ENCODE measurements around the gene TSG101.
A peak's percentile ranks its signal among the peaks of the same experiment; 100 is the strongest.

The TSG101 gene

GRCh38 chr11:18526521-18527296, at the start of gene TSG101:
Gene TSG101, minus strand, starts transcription at chr11:18526942. Its CDS starts 126 bp downstream, at chr11:18526816.
- no peaks in the 10 kb centered on the region for H3K27me3 Mint-ChIP-seq
- H3K4me1 Mint-ChIP-seq = peaks cover 53% of the 10 kb centered on the region
- peaks cover 12% of the 10 kb centered on the region for H3K36me3 Mint-ChIP-seq
- H3K27ac Mint-ChIP-seq = peak within 1 kb of the TSS; percentile 100
- no peaks in the 10 kb centered on the region for H3K9me3 Mint-ChIP-seq
- H3K4me3 Mint-ChIP-seq = peak within 1 kb of the TSS; percentile 99

GRCh38 chr11:18575361-18575760, 48.6 kb upstream of the TSG101 start:
- Mint-ChIP-seq H3K27me3 (no peaks in the 10 kb centered on the region), H3K4me1 (peaks cover 7% of the 10 kb centered on the region), H3K4me3 (no peak overlapping the region), H3K9me3 (no peaks in the 10 kb centered on the region), H3K27ac (no peak overlapping the region), H3K36me3 (peaks cover 5% of the 10 kb centered on the region)

- Mint-ChIP-seq H3K4me1 (no peaks in the 10 kb centered on the region), H3K27ac (no peak overlapping the region), H3K9me3 (no peaks in the 10 kb centered on the region), H3K36me3 (peaks cover 3% of the 10 kb centered on the region), H3K4me3 (no peak overlapping the region), H3K27me3 (no peaks in the 10 kb centered on the region)
Measured at GRCh38 chr11:18567081-18567480, 40.3 kb upstream of the TSG101 start.

GRCh38 chr11:18566406-18566805, 39.7 kb upstream of the TSG101 start:
- no peak overlapping the region for H3K4me3 Mint-ChIP-seq
- H3K36me3 Mint-ChIP-seq = peaks cover 3% of the 10 kb centered on the region
- H3K27me3 Mint-ChIP-seq = no peaks in the 10 kb centered on the region
- H3K27ac Mint-ChIP-seq = no peak overlapping the region
- H3K9me3 Mint-ChIP-seq = no peaks in the 10 kb centered on the region
- H3K4me1 Mint-ChIP-seq = no peaks in the 10 kb centered on the region

- Mint-ChIP-seq H3K27me3 (no peaks in the 10 kb centered on the region), H3K4me1 (no peaks in the 10 kb centered on the region), H3K4me3 (no peak overlapping the region), H3K27ac (no peak overlapping the region), H3K36me3 (no peaks in the 10 kb centered on the region), H3K9me3 (no peaks in the 10 kb centered on the region)
Measured at GRCh38 chr11:18564149-18564548, 37.4 kb upstream of the TSG101 start.

- H3K4me1 Mint-ChIP-seq = no peaks in the 10 kb centered on the region
Measured at GRCh38 chr11:18563090-18563730, 36.5 kb upstream of the TSG101 start.

GRCh38 chr11:18548001-18548400, 21.3 kb upstream of the TSG101 start:
- H3K27ac Mint-ChIP-seq = no peak overlapping the region
- H3K27me3 Mint-ChIP-seq = no peaks in the 10 kb centered on the region

More at GRCh38 chr11:18563090-18563730, 36.5 kb upstream of the TSG101 start:
- Mint-ChIP-seq H3K9me3 (no peaks in the 10 kb centered on the region), H3K27ac (no peak overlapping the region), H3K36me3 (no peaks in the 10 kb centered on the region), H3K4me3 (no peak overlapping the region), H3K27me3 (no peaks in the 10 kb centered on the region)

GRCh38 chr11:18540207-18541009, 13.7 kb upstream of the TSG101 start:
- no peaks in the 10 kb centered on the region for H3K4me1 Mint-ChIP-seq

More at GRCh38 chr11:18548001-18548400, 21.3 kb upstream of the TSG101 start:
- Mint-ChIP-seq H3K4me1 (no peaks in the 10 kb centered on the region), H3K9me3 (no peaks in the 10 kb centered on the region), H3K4me3 (no peak overlapping the region), H3K36me3 (no peaks in the 10 kb centered on the region)

GRCh38 chr11:18536209-18536608, 9.5 kb upstream of the TSG101 start:
- no peaks in the 10 kb centered on the region for H3K36me3 Mint-ChIP-seq
- no peak overlapping the region for H3K27ac Mint-ChIP-seq
- no peak overlapping the region for H3K4me3 Mint-ChIP-seq
- H3K4me1 Mint-ChIP-seq = no peaks in the 10 kb centered on the region
- no peaks in the 10 kb centered on the region for H3K27me3 Mint-ChIP-seq
- H3K9me3 Mint-ChIP-seq = no peaks in the 10 kb centered on the region

More at GRCh38 chr11:18540207-18541009, 13.7 kb upstream of the TSG101 start:
- Mint-ChIP-seq H3K4me3 (no peak overlapping the region), H3K27ac (no peak overlapping the region), H3K27me3 (no peaks in the 10 kb centered on the region), H3K36me3 (no peaks in the 10 kb centered on the region), H3K9me3 (no peaks in the 10 kb centered on the region)

GRCh38 chr11:18534245-18534644, 7.5 kb upstream of the TSG101 start:
- no peaks in the 10 kb centered on the region for H3K27me3 Mint-ChIP-seq
- no peak overlapping the region for H3K4me3 Mint-ChIP-seq
- peaks cover 4% of the 10 kb centered on the region for H3K4me1 Mint-ChIP-seq
- no peaks in the 10 kb centered on the region for H3K36me3 Mint-ChIP-seq
- H3K9me3 Mint-ChIP-seq = no peaks in the 10 kb centered on the region
- no peak overlapping the region for H3K27ac Mint-ChIP-seq

- Mint-ChIP-seq H3K9me3 (no peaks in the 10 kb centered on the region), H3K36me3 (no peaks in the 10 kb centered on the region), H3K27ac (no peak overlapping the region), H3K4me1 (peaks cover 10% of the 10 kb centered on the region), H3K27me3 (no peaks in the 10 kb centered on the region), H3K4me3 (no peak overlapping the region)
Measured at GRCh38 chr11:18533365-18533764, 6.6 kb upstream of the TSG101 start.

GRCh38 chr11:18527512-18527911, 770 bp upstream of the TSG101 start:
- Mint-ChIP-seq H3K4me1 (peaks cover 45% of the 10 kb centered on the region), H3K27ac (peak overlapping the region; percentile 100), H3K9me3 (no peaks in the 10 kb centered on the region), H3K36me3 (peaks cover 5% of the 10 kb centered on the region), H3K27me3 (no peaks in the 10 kb centered on the region), H3K4me3 (peak overlapping the region; percentile 99)

GRCh38 chr11:18526130-18526520, 617 bp downstream of the TSG101 start:
- Mint-ChIP-seq H3K9me3 (no peaks in the 10 kb centered on the region), H3K27me3 (no peaks in the 10 kb centered on the region), H3K4me3 (peak overlapping the region; percentile 99), H3K4me1 (peaks cover 54% of the 10 kb centered on the region), H3K36me3 (peaks cover 12% of the 10 kb centered on the region), H3K27ac (peak overlapping the region; percentile 100)

GRCh38 chr11:18524248-18524647, 2.5 kb downstream of the TSG101 start:
- no peak overlapping the region for H3K27ac Mint-ChIP-seq
- no peaks in the 10 kb centered on the region for H3K9me3 Mint-ChIP-seq
- peaks cover 57% of the 10 kb centered on the region for H3K4me1 Mint-ChIP-seq

GRCh38 chr11:18523084-18523483, 3.7 kb downstream of the TSG101 start:
- H3K9me3 Mint-ChIP-seq = no peaks in the 10 kb centered on the region
- no peak overlapping the region for H3K4me3 Mint-ChIP-seq
- H3K36me3 Mint-ChIP-seq = peaks cover 12% of the 10 kb centered on the region
- H3K4me1 Mint-ChIP-seq = peaks cover 58% of the 10 kb centered on the region
- no peaks in the 10 kb centered on the region for H3K27me3 Mint-ChIP-seq
- no peak overlapping the region for H3K27ac Mint-ChIP-seq

More at GRCh38 chr11:18524248-18524647, 2.5 kb downstream of the TSG101 start:
- no peaks in the 10 kb centered on the region for H3K27me3 Mint-ChIP-seq
- peaks cover 12% of the 10 kb centered on the region for H3K36me3 Mint-ChIP-seq
- peak overlapping the region; percentile 39 for H3K4me3 Mint-ChIP-seq
